Endometrial microvascular endothelial cells (primary cell): ENCODE measurements around the gene RESF1. TPM values are rescaled to one million over a fixed set of nuclear protein-coding genes. Genes with fewer than 3 reads are reported as not detected.

ENCODE experiments used
- in situ Hi-C: cut with HindIII; loops from 2 replicates; pipeline ENCODE4 v1.10.0; 2017; ENCODE audit warnings: low sequenced_read_pairs, low pct_unique_long_range_greater_than_20kb; ENCODE audit errors: inconsistent ontology term
- total RNA-seq: library from RNA; depleted of rRNA; stranded (reverse); fragments of >200 nt; gene quantifications from one replicate; pipeline ENCODE4 v1.2.3, GENCODE V29; 2015; ENCODE audit errors: inconsistent ontology term

Gene RESF1
- total RNA-seq, 1 donor from 2014 or later: 113 TPM

DNA sequence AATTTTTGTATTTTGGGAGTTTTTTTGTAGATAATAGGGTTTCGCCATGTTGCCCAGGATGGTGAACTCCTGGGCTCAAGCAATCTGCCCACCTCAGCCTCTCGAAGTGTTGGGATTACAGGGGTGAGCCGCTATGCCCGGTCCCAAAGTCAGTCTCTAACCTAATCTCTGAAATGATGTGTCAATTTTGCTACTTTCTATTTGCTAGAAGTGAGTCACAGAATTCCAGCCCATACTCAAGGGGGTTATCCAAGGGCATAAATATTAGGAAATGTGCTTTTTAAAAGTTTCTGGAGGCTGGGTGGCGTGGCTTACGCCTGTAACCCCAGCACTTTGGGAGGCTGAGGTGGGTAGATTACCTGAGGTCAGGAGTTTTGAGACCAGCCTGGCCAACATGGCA is 40.5 kb downstream of the RESF1 start:
- in situ Hi-C loops: no loop called here

GRCh38 chr12:32000373-32001005 is 41.3 kb downstream of the RESF1 start:
- in situ Hi-C loops: no loop called here

DNA sequence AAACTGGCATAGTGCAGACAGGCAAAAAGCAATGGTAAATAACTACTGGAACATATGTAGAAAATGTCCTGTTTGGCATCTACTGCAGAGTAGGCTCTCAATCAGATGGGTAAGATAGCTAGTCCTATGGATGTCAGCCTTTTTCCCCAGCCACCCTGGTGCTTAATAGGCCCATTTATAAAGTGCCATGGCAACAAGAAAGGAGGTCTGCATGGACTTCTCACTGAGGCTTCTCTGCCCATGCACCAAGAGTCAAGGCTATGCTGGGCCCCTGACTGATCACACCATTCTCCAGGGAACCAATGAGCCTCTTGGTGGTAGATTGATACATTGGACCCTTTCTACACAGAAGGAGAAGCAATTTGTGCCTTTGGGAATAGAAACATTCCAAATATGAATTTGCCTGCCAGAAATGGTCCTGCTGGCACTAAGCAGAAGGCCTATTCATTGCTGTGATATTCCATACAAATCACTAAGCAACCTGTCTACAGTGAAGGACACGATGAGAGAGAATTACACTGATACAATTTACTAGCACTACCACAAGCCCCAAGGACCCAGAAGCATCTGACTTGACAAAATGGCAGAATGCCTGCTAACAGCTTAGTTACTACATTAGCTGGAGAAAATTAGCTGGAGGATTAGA is 43.8 kb downstream of the RESF1 start:
- in situ Hi-C loops: no loop called here

GRCh38 chr12:32003654-32004053 is 44.4 kb downstream of the RESF1 start:
- in situ Hi-C loops: no loop called here

GRCh38 chr12:32005496-32006125 is 46.4 kb downstream of the RESF1 start:
- in situ Hi-C loops: no loop called here

Other genes with a start within 250 kb of the RESF1 start
- gene AMN1, start 230.4 kb upstream of the RESF1 start, total RNA-seq: 8.5 TPM
- gene BICD1, start 147.4 kb downstream of the RESF1 start, total RNA-seq: 14.8 TPM